Measurements from ENCODE around the gene RHOJ. TPM values are rescaled to one million over a fixed set of nuclear protein-coding genes. Genes with fewer than 3 reads are reported as not detected.
A peak's percentile ranks its signal among the peaks of the same experiment; 100 is the strongest.

Gene RHOJ
- total and polyA plus RNA-seq, 2 donors (not counting 3 experiments of a cell fraction or from before 2014, with no cell fraction given), result 191 to 486 TPM

- Histone ChIP-seq H3K4me3 (replicated peaks in 1 of 3; ENCODE audit: insufficient read depth in 1 of 3, low read depth in 1 of 3, low read length in 3 of 3) (peak overlapping the region; percentile 65 to 100 (median 80)), H3K27me3 (ENCODE audit: control insufficient read depth in 2 of 2, insufficient read depth in 2 of 2, low read length in 2 of 2) (no peaks in the 10 kb centered on the region), H3K36me3 (ENCODE audit: control insufficient read depth in 2 of 2, extremely low read depth in 1 of 2, insufficient read depth in 2 of 2, low read length in 2 of 2) (peaks cover 0 to 10% of the 10 kb centered on the region in 2 experiments), H3K9me3 (replicated peaks; ENCODE audit: control insufficient read depth, insufficient read depth, low read length) (no peaks in the 10 kb centered on the region), H3K9ac (replicated peaks; ENCODE audit: extremely low read depth, insufficient read depth, low read length) (peak overlapping the region; percentile 98), H2AFZ (ENCODE audit: low read depth, low read length) (no peak overlapping the region), H3K79me2 (ENCODE audit: control insufficient read depth, insufficient read depth, low read length) (peaks cover 55% of the 10 kb centered on the region), H3K4me2 (ENCODE audit: insufficient read depth, low read length) (peak overlapping the region; percentile 99), H3K9me1 (replicated peaks; ENCODE audit: control insufficient read depth, extremely low read depth, insufficient read depth, low read length) (no peaks in the 10 kb centered on the region), H4K20me1 (replicated peaks; ENCODE audit: control insufficient read depth, extremely low read depth, insufficient read depth, low read length) (no peaks in the 10 kb centered on the region), H3K4me1 (ENCODE audit: control insufficient read depth, extremely low read depth, insufficient read depth, low read length) (peaks cover 46% of the 10 kb centered on the region), H3K27ac (ENCODE audit: insufficient read depth, low read depth, low read length) (peak overlapping the region; percentile 100)
- POLR2A ChIA-PET, result interaction anchor here (1.8 to 3.5 kb wide), 6 partner anchors 10 to 43 kb away, joined by 5 to 30 read pairs (median 12); no protein-coding TSS in a partner anchor
- no peak for TF ChIP-seq GATA2 (IDR thresholded peaks at IDR 0.05; ENCODE audit: insufficient read depth, insufficient read length, low read depth, low read length)
- TF ChIP-seq POLR2A (IDR thresholded peaks at IDR 0.05; ENCODE audit: low read depth, low read length), result no peak
- TF ChIP-seq EZH2 (IDR thresholded peaks at IDR 0.05; ENCODE audit: borderline replicate concordance, low read depth, low read length, severe bottlenecking), result no peak
- no peak for TF ChIP-seq JUN (IDR thresholded peaks at IDR 0.05; ENCODE audit: borderline replicate concordance, insufficient read depth, insufficient read length, low read depth)
- no peak for TF ChIP-seq MAX (IDR thresholded peaks at IDR 0.05; ENCODE audit: insufficient read depth, insufficient read length)
- no peak for TF ChIP-seq POLR2AphosphoS5 (IDR thresholded peaks at IDR 0.05; ENCODE audit: insufficient read depth, low read depth, low read length)
- dilution Hi-C loops (cut with MboI; ENCODE audit: extremely low pct_ligation_motif_present, low sequenced_read_pairs), result no loop called here
- CTCF ChIA-PET, result interaction anchor here (1.3 to 4.6 kb wide), 9 partner anchors 10 to 85 kb away, joined by 3 to 66 read pairs (median 12); no protein-coding TSS in a partner anchor
- FAIRE-seq (no peak), DNase-seq (ENCODE audit: low read depth, low spot score) (no peak)
- intact Hi-C loops (cut with micrococcal nuclease), result loop anchor here (2.0 kb wide), 1 partner anchor 42 kb away; no protein-coding TSS in a partner anchor
- BruUV-seq (replicated peaks), result no TSS peak
Measured at GRCh38 chr14:63205044-63205575, 867 bp downstream of the RHOJ start.

- Histone ChIP-seq H3K4me2 (ENCODE audit: insufficient read depth, low read length) (peak overlapping the region; percentile 99), H3K27me3 (ENCODE audit: control insufficient read depth in 2 of 2, insufficient read depth in 2 of 2, low read length in 2 of 2) (no peaks in the 10 kb centered on the region), H3K4me3 (replicated peaks in 1 of 3; ENCODE audit: insufficient read depth in 1 of 3, low read depth in 1 of 3, low read length in 3 of 3) (peak overlapping the region; percentile 65 to 100 (median 80)), H3K9me1 (replicated peaks; ENCODE audit: control insufficient read depth, extremely low read depth, insufficient read depth, low read length) (no peaks in the 10 kb centered on the region), H3K27ac (ENCODE audit: insufficient read depth, low read depth, low read length) (peak overlapping the region; percentile 100), H3K4me1 (ENCODE audit: control insufficient read depth, extremely low read depth, insufficient read depth, low read length) (peaks cover 49% of the 10 kb centered on the region), H2AFZ (ENCODE audit: low read depth, low read length) (no peak overlapping the region), H3K9me3 (replicated peaks; ENCODE audit: control insufficient read depth, insufficient read depth, low read length) (no peaks in the 10 kb centered on the region), H4K20me1 (replicated peaks; ENCODE audit: control insufficient read depth, extremely low read depth, insufficient read depth, low read length) (no peaks in the 10 kb centered on the region), H3K36me3 (ENCODE audit: control insufficient read depth in 2 of 2, extremely low read depth in 1 of 2, insufficient read depth in 2 of 2, low read length in 2 of 2) (peaks cover 2 to 10% of the 10 kb centered on the region in 2 experiments), H3K79me2 (ENCODE audit: control insufficient read depth, insufficient read depth, low read length) (peaks cover 62% of the 10 kb centered on the region), H3K9ac (replicated peaks; ENCODE audit: extremely low read depth, insufficient read depth, low read length) (peak overlapping the region; percentile 98)
- peak; percentile 55 for TF ChIP-seq FOS (IDR thresholded peaks at IDR 0.05; ENCODE audit: borderline replicate concordance, insufficient read depth, low read length)
- TF ChIP-seq POLR2A (IDR thresholded peaks at IDR 0.05; ENCODE audit: low read depth, low read length), result peak; percentile 61
- no peak for TF ChIP-seq CTCF (IDR thresholded peaks at IDR 0.05; ENCODE audit: extremely low read depth in 1 of 2, insufficient read depth in 1 of 2, low read depth in 1 of 2, low read length in 2 of 2)
- TF ChIP-seq MYC (IDR thresholded peaks at IDR 0.05; ENCODE audit: low read depth, low read length), result no peak
- peak; percentile 82 for TF ChIP-seq GATA2 (IDR thresholded peaks at IDR 0.05; ENCODE audit: insufficient read depth, insufficient read length, low read depth, low read length)
- TF ChIP-seq EZH2 (IDR thresholded peaks at IDR 0.05; ENCODE audit: borderline replicate concordance, low read depth, low read length, severe bottlenecking), result no peak
- TF ChIP-seq JUN (IDR thresholded peaks at IDR 0.05; ENCODE audit: borderline replicate concordance, insufficient read depth, insufficient read length, low read depth), result peak; percentile 50
- no peak for TF ChIP-seq MAX (IDR thresholded peaks at IDR 0.05; ENCODE audit: insufficient read depth, insufficient read length)
- TF ChIP-seq POLR2AphosphoS5 (IDR thresholded peaks at IDR 0.05; ENCODE audit: insufficient read depth, low read depth, low read length), result peak; percentile 30
- DNase-seq (ENCODE audit: low read depth, low spot score) (peak; percentile 88), FAIRE-seq (peak; percentile 80)
- intact Hi-C loops (cut with micrococcal nuclease), result loop anchor here (2.0 kb wide), 1 partner anchor 41 kb away; no protein-coding TSS in a partner anchor
- dilution Hi-C loops (cut with MboI; ENCODE audit: extremely low pct_ligation_motif_present, low sequenced_read_pairs), result no loop called here
- ChIA-PET POLR2A (interaction anchor here (2.2 to 3.5 kb wide), 3 partner anchors 9 to 42 kb away, joined by 5 to 30 read pairs (median 25); no protein-coding TSS in a partner anchor), CTCF (interaction anchor here (1.0 to 4.6 kb wide), 7 partner anchors 9 to 102 kb away, joined by 3 to 66 read pairs (median 12); no protein-coding TSS in a partner anchor)
- no TSS peak for BruUV-seq (replicated peaks)
Measured at GRCh38 chr14:63205866-63206265, 1.6 kb downstream of the RHOJ start.

Measured in endothelial cell of umbilical vein (primary cell).